SK-MEL-5 (cell line): ENCODE data around the gene AFAP1L1. TPM values are rescaled to one million over a fixed set of nuclear protein-coding genes. Genes with fewer than 3 reads are reported as not detected.
A peak's percentile ranks its signal among the peaks of the same experiment; 100 is the strongest.

ENCODE experiments used
- DNase-seq: peaks from one replicate; pipeline ENCODE4 v3.0.0-alpha.2; 2016; ENCODE audit warnings: low read depth, low spot score
- in situ Hi-C: cut with HindIII; loops from 2 replicates; pipeline ENCODE4 v1.10.0; 2016; ENCODE audit warnings: low sequenced_read_pairs, high pct_unique_total_duplicates, low pct_unique_long_range_greater_than_20kb
- total RNA-seq: library from RNA; depleted of rRNA; stranded (reverse); fragments of >200 nt; shearing (Covaris generic); gene quantifications from 2 replicates; pipeline ENCODE4 v1.2.3, GENCODE V29; 2014

Gene AFAP1L1
- total RNA-seq, 1 experiment from 2014 or later, result 18.0 TPM

GRCh38 chr5:149301049-149301743 is 29.5 kb downstream of the AFAP1L1 start:
- in situ Hi-C loops, result no loop called here

GRCh38 chr5:149301744-149302380 is 30.2 kb downstream of the AFAP1L1 start:
- no peak for DNase-seq
- in situ Hi-C loops, result no loop called here

More at GRCh38 chr5:149301049-149301743, 29.5 kb downstream of the AFAP1L1 start:
- no peak for DNase-seq

- in situ Hi-C loops, result no loop called here
- DNase-seq, result no peak
These were observed 31.0 kb downstream of the AFAP1L1 start for GRCh38 chr5:149302641-149303040.

- in situ Hi-C loops, result no loop called here
- no peak for DNase-seq
These were observed 31.6 kb downstream of the AFAP1L1 start for GRCh38 chr5:149303210-149303609.

GRCh38 chr5:149304195-149305078 is 32.8 kb downstream of the AFAP1L1 start:
- in situ Hi-C loops, result no loop called here

GRCh38 chr5:149309354-149309753 is 37.7 kb downstream of the AFAP1L1 start:
- no peak for DNase-seq
- in situ Hi-C loops, result no loop called here

More at GRCh38 chr5:149304195-149305078, 32.8 kb downstream of the AFAP1L1 start:
- DNase-seq, result no peak

- in situ Hi-C loops, result no loop called here
These were observed 38.8 kb downstream of the AFAP1L1 start for GRCh38 chr5:149310488-149310887.

GRCh38 chr5:149310947-149311658 is 39.4 kb downstream of the AFAP1L1 start:
- no peak for DNase-seq
- in situ Hi-C loops, result no loop called here

More at GRCh38 chr5:149310488-149310887, 38.8 kb downstream of the AFAP1L1 start:
- no peak for DNase-seq

GRCh38 chr5:149313151-149313841 is 41.6 kb downstream of the AFAP1L1 start:
- in situ Hi-C loops, result no loop called here
- DNase-seq, result no peak

GRCh38 chr5:149314571-149315111 is 43.0 kb downstream of the AFAP1L1 start:
- in situ Hi-C loops, result no loop called here
- no peak for DNase-seq

GRCh38 chr5:149315753-149316152 is 44.1 kb downstream of the AFAP1L1 start:
- in situ Hi-C loops, result no loop called here
- no peak for DNase-seq

- in situ Hi-C loops, result no loop called here
- peak; percentile 66 for DNase-seq
These were observed 45.8 kb downstream of the AFAP1L1 start for GRCh38 chr5:149317281-149318048.

- no peak for DNase-seq
These were observed 47.5 kb downstream of the AFAP1L1 start for GRCh38 chr5:149319174-149319573.

GRCh38 chr5:149320791-149321330 is 49.2 kb downstream of the AFAP1L1 start:
- in situ Hi-C loops, result no loop called here
- DNase-seq, result peak; percentile 86

More at GRCh38 chr5:149319174-149319573, 47.5 kb downstream of the AFAP1L1 start:
- in situ Hi-C loops, result no loop called here

- in situ Hi-C loops, result no loop called here
- no peak for DNase-seq
These were observed 50.9 kb downstream of the AFAP1L1 start for GRCh38 chr5:149322518-149322917.

- DNase-seq, result no peak
- in situ Hi-C loops, result no loop called here
These were observed 51.6 kb downstream of the AFAP1L1 start for GRCh38 chr5:149323210-149323609.
